ENCODE data around the gene JDP2. TPM values are rescaled to one million over a fixed set of nuclear protein-coding genes. Genes with fewer than 3 reads are reported as not detected.

The JDP2 gene
- total RNA-seq, 1 donor from 2014 or later: 3.1 TPM

DNA sequence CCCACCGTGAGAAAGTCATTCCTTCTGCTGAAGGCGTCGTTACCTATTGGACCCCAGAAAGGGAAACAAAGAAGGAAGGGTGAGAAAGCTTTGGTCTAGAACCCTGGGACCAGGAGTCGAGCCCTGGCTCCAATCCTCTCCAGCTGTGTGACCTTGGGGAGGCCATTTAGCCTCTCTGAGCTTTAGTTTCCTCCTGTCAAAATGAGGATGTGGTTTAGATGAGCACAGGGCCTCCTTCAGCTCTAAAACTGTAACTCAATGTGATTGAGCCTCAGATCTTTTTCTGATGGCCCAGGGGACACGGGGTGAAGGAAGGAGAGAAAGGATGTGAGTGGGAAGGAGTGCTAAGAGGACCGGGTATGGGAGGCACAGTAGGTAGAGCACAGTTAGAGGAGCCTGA lies 7.7 kb downstream of the JDP2 start:
- no peak for DNase-seq (ENCODE audit: low read depth in 2 of 2)

DNA sequence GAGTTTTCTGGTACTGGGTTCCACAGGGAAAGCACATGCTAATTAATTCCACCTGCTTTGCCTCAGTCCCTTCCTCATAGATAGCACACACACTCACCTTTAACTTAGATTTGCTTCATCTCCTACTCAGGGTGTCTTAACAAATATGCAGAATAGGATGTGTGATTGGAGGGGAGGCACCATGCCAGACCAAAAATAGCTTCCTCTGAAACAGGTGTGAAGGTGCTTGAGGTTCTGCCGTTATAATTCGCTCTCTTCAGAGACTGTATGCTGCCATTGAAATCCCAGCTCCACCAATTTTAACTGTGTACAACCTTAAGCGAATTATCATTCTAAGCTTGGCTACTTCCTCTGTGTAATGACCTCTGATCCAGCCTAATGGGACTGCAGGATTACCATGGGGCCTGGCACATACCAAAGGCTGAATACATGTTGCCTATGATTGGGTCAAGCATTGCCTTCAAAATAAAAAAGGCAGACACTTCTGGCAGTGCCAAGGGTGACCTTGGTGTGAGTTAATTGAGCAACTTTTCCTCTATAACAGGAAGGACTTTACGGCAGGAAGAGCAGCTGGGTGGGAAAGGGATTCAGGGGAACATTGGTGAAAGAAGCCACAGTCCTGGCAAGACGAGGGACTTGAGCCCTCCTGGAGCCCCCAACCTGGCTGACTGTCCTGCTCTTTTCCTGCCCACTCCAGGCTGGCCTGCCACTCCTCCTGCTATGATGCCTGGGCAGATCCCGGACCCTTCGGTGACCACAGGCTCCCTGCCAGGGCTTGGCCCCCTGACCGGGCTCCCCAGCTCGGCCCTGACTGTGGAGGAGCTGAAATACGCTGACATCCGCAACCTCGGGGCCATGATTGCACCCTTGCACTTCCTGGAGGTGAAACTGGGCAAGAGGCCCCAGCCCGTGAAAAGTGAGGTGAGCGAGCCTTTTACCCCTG lies 9.7 kb downstream of the JDP2 start:
- no peak for DNase-seq (ENCODE audit: low read depth in 2 of 2)

DNA sequence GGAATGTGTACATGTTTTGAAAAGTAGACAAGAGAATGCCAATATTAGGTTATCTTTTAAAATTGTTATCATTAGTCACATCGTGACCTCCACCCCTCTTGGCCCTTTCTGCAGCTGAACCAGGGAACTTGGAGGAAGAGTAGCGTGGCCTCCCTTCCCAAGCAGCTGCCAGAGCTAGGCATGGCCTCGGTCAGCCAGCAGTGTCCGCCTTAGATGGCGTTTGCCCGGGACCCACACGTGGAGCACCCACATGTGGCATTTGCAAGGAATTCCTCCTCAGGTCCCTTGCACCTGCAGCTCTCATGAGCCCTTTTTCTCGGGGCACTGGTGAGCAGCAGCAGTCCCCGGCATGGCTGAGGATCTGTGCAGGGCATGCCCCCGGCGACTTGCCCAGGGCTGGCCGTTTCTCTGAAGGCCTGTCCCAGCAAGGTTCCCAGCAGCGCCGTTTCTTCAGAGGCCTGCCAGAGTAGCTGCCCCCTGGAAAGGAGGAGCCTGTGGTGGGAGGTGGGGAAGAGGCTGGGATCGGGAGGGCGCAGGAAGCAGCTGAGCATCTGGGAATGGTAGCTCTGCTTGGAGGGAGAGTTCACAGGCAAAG lies 10.8 kb downstream of the JDP2 start:
- DNase-seq (ENCODE audit: low read depth in 2 of 2): no peak

DNA sequence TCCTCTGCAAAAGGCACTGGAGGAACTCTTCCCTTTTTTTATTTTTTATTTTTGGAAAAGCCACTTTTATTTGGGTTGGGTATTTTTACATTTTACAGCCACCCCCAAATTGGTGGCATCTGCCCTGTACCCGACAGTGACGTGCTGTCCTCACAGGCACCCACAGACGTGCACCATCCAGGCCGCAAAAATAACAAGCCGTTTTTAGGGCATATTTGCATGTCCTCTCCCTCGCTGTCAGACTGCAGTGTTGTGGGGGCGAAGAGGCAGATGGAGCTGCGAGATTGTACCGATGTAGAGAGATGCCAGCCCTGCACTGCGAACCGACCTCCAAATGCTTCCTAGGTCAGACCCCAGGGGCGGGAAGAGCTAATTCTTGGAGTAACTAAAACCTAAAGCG lies 12.2 kb downstream of the JDP2 start:
- DNase-seq (ENCODE audit: low read depth in 2 of 2): no peak

DNA sequence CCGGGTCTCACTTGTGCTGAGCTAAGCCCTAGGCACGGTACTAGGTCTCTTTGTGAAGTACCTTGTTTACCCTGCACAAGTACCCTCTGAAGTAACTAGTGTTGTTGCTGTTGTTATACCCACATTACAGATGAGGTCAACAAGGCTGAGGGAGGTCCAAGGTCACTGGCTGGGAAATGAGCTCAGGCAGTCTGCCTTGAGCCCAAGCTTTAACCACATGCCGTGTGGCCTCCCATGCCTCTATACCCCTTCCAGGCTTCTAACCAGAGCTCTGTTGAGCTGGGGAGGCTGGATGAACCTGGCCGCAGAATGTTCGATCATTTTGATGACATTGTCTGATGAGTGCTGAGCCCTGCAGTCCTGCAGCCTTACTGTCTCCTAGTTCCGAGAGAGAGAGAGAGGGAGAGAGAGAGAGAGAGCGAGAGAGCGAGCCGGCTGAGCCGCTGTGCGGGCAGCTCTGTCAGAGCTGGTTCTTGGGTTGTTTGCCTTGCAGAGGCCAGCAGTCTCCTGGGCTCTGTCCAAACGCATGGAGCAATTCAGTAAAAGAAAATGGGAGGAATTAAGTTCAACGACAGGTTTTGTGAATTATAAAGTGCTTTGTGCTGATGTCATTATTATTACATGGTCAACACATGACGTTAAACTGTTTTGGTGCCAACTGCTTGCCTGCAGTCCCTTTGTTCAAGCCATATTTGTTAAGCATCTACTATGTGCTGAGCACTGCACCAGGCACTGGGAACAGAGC lies 13.1 kb downstream of the JDP2 start:
- DNase-seq (ENCODE audit: low read depth in 2 of 2): no peak

DNA sequence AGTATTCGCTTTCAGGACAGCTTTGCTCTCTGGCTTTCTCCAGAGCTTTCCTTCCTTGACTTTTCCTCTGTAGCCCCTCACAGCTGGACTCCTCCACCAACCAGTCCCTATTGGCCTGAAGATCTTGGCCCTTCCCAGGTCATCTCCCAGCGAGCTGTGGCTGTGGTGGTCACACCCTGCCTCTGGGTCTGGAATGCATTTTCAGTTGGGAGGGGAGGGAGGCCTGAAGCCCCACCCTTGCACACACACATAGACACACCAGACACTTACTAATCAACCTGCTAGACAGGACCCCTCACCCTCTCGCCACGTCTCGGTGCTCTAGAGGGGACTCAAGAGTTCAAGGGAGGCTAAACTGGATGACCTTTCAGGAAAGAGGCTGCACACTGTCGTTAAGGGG lies 13.9 kb downstream of the JDP2 start:
- DNase-seq (ENCODE audit: low read depth in 2 of 2): no peak

DNA sequence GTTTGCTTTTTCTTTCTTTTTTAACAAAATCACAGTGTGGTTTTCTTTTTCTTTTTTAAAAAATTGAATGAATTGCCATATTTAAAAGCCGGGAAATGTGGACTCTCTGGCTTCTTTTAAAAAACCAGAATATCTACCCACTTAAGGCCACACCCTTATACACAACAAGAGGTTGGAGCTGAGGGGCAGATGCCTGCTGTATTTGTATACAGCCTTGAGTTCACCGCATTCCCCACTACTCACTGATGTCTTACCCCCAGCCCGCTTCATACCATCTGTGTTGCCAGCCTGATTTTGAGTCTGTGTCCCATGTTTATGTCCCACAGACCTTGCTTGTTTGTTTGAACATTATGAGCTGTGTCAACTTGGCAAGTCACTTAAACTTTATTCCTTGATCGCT lies 14.3 kb downstream of the JDP2 start:
- DNase-seq (ENCODE audit: low read depth in 2 of 2): no peak

DNA sequence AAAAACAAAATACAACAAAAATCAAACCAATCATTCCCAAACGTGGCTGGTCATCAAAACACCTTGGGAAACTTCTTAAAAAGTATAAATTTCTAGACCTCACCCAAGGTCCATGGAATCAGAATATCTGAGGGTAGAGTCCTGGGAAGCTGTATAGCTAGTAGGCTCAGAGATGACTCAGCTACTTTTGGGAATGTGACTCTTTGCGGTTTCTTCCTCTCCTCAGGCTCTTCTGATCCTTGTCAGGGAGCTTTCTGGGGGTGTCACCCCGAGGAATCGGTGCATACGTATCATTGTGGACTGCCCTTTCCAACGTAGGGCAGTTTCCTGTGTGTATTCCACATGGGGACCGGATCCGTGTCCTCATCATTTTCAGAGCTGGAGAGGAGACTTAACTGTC lies 14.8 kb downstream of the JDP2 start:
- no peak for DNase-seq (ENCODE audit: low read depth in 2 of 2)

DNA sequence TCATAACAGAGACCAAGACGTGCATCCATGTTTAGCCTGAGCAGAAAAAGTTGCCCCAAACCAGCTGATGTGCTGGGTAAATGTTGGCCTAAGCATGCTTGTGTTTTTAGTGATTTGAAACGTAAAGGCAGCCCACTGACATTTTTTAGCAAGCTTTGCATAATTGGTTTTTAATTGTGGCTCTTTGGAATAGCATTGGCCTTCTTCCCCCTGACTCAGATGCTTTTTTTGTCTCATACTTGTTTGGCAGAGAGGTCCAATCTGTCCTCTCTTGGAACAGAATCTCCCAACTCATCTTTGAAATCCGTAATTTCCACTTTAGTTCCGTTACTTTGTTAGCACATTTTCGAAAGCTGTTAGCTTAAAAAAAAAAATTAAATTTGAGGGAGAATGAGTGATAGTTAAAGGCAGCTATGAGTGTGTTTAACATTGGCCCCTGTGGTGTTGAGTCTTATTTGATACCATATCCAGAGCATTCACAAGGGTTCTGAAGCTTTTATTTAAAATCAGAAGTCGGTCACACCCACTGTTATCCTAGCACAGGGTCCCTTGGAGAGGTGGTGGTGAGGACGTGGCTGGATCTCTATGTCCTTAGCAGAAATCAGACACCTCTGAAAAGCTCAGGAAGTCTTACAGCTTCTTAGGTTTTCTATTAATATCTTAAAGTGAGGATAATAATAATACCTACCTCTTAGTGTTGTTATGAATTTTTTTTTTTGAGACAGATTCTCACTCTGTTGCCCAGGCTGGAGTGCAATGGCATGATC lies 15.6 kb downstream of the JDP2 start:
- no peak for DNase-seq (ENCODE audit: low read depth in 2 of 2)

DNA sequence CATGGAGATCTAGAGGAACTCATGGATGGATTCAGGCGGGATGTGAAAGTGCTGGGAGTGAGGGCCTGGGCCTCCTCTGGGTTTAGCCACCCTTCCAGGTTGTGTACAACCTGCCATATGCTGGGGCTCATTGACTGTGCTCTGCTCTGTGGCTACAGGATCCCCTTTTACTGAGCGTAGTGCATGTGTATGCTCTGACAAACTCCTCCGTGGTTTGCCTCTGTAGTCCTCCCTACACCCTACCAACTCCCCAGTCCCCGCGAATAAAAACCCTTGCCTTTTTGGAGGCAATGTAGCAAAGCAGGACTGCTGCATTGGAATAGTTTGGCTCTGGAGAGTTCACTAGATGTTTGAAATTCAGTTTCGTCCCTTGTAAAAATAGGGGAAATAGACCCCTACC lies 17.4 kb downstream of the JDP2 start:
- no peak for DNase-seq (ENCODE audit: low read depth in 2 of 2)

DNA sequence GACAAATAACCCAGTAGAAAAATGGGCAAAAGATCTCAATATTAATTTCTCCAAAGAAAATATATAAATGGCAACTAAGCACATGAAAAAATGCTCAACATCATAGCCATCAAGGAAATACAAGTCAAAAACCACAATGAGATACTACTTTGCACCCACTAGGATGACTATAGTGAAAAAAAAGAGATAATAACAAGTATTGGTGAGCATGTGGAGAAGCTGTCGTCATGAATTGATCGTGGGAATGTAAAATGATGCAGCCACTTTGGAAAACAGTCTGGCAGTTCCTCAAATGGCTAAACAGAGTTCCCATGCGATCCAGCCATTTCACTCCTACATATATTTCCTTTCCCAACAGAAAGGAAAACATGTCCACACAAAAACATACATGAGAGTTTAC lies 18.1 kb downstream of the JDP2 start:
- no peak for DNase-seq (ENCODE audit: low read depth in 2 of 2)

DNA sequence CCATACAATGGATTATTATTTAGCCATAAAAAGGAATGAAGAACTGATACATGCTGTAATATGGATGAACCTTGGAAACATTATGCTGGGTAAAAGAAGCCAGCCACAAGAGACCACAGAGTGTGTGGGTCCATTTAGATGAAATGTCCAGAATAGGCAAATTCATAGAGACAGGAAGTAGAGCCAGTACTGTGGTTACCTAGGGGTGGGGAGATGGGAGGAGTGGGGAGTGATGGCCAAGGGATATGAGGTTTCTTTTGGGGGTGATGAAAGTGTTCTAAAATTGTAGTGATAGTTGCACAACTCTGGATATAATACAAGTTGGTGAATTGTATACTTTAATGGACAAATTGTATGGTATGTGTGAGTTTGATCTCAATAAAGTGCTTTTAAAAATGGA lies 18.6 kb downstream of the JDP2 start:
- DNase-seq (ENCODE audit: low read depth in 2 of 2): no peak

DNA sequence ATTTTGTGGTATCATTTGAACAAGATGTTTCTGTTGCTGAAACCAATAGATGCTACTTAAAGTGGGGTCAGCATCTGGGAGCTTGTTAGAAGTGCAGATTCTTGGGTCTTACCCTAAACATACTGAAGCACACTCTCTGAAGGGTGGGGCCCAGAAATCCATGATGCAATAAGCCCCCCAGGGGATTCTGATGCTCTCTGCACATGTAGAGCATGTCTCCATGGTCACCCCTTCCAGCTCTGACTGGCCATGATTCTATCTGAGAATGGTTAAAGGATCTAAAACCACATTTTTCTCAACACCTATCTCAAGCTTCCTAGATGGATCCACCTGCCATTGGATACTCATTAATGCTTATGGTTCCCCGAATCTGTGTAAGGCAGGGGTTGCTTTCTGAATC lies 20.4 kb downstream of the JDP2 start:
- DNase-seq (ENCODE audit: low read depth in 2 of 2): no peak

DNA sequence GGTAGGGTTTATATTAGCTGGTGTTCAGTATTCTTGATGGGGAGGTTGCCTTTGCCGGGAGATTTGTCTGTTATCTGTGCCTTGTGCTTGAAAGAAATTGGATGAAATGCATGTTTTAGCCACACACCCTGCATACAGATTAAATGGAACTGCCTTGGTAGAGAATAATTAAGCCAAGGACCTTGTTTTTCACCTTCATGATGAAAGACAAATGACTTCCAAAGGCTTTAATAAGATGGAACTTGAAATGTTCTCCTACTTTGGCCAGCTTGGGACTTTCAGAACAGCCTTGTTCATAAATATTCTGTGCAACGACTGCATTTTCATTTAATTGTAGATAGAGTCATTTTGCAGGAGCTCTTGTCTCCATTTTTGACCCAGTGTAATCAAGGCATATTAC lies 21.2 kb downstream of the JDP2 start:
- DNase-seq (ENCODE audit: low read depth in 2 of 2): no peak

DNA sequence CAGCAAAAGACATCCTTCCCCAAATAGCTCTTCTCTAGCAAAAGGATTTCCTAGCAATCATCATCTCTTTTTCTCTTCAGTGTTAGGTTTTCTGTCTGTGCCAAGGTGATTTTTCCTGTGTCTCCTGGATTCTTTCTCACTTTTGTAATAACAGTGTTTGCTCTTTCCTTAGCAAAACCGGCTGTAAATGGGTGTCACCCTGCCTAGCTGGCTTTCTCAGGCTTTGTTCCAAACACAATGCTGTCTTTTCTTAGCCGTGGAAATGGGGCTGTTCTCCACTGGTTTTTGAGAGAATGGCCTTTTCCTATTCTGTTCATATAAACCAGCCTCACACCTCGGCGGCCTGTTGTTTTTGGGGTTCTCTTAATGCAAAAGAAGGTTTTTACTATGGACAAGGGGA lies 21.9 kb downstream of the JDP2 start:
- DNase-seq (ENCODE audit: low read depth in 2 of 2): no peak

DNA sequence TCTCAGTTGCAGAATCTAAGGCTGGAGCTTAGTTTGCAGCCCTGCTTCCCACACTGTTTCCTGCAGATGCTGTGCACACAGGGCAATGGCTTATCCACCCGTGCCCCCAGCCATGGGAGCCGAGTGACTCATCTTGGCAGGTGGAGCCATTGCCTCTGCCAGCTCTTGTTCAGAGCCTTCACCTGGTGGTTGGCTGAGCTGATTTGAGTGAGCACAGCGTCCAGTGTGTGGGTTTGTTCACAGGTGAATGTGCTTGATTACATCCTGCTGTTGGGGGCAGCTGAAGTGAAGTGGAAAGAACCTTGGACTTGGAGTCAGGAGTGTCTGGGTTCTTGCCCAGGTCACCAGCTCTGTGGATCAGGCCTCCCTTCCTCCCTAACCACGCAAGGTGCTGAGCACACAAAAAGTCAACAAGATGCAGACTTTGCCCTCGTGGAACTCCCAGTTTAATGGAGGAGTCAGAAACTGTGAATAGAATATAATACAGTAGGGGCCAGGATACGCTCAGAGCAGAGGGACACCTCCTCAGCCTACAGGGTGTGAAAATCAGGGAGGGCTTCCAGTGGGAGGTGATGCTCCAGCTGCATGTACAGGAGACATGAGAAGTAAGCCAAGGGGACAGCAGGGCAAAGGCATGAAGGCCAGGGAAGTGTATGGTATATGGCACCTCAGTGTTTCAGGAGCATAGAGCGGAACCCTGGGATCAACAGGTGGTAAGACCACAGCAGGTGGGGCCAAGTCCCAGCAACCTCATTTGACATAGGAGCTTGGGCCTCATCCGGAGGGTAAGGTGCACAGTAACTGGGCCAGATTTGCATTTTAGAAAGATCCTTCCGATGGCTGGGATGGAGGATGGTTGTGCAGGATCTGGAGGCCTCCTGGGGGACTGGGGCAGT lies 22.8 kb downstream of the JDP2 start:
- peak; percentile 61 to 76 for DNase-seq (ENCODE audit: low read depth in 2 of 2)

DNA sequence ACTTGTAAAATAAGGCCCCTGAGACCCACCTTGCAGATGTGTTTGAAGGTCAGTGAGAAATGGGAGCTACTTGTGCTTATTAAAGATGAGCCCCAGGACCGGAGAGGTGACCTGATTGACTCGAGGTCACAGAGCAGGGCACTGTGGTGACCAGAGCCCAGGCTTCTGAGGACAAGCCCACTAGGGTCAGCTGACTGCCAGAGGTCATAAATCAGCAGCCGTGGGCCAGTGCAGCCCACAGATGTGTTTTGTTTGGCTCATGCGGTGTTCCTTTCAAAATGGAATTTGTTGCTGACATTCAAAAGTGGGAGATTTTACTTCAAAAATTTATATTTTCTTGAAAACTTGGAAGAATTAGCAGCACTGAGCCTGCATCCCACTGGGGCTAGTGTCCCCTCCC lies 24.5 kb downstream of the JDP2 start:
- peak in 1 of 2 donors; percentile 20 for DNase-seq (ENCODE audit: low read depth in 2 of 2)

DNA sequence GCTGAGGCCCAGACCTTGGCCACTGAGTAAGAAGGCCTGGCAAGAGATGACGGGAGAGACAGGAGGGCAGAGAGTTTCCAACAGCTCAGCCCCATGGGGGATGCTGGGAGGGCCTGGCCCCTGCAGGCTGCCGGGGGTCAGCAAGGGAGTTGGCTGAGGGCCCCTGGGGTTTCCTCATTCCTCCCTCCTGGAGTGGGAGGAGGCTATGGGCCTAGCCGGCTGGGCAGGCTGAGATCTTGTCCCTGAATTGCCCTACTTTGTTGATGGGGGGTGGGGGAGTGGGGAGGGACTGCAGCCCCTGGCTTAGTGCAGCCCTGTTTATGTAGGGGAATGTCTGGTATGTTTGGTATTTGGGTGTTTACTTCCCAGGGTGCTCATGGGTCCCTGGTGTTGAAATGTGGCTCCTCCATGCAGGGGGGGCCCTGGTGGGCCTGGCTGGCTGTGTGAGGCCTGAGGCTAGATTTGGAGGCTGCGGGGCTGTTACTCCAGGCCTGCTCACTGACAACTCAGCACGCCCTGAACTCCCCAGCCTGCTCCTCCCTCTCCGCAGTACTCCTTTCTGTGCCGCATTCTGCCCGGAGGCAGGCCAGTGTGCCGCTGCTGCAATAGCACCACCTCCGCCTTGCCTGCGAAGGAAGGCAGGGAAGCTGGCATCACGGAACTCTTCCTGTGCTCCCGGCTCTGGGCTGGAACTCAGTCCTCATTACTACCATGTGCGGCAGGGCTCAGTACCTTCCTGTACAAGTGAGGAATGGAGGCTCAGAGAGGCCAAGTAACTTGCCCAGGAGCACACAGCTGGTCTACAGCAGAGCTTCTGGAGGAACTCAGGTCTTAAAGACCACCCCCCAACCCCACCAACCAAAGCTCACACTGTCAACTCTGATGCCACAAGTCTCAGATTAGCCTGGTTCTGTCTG lies 25.3 kb downstream of the JDP2 start:
- peak in 1 of 2 donors; percentile 18 for DNase-seq (ENCODE audit: low read depth in 2 of 2)

DNA sequence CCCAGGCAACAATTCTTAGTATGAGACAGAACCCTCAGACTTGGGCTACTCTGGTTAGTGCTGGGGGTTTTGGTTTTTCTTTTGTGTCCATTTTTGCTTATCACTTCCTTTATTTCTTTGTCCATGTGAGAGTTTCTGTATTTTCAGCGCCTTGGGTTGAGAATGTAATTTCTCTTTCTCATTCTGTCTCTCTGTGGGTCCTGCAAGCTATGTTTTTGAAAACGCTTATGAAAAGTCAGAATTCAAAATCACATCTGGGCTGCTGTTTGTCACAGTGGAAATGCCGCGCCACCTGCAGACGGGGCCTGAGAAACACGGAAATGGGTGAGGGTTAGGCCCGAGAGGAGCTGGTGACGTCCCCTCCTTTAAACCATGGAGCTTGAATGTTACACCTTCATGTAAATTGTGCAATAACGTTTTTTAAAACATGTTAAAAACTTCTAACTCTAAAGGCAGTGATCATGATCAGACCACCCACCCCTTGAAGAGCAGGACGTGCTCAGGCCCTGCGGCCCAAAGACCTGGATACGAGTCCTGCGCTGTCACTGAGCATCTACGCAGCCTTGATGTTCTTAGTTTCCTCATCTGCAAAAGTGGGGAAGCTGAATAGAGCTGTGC lies 26.1 kb downstream of the JDP2 start:
- DNase-seq (ENCODE audit: low read depth in 2 of 2): no peak
